ENCODE results near the gene TMPRSS11D.

TMPRSS11D gene

GRCh38 chr4:67883902-67884301, at the start of gene TMPRSS11D:
TMPRSS11D (minus strand) TSS chr4:67884002; CDS start chr4:67883933, 69 bp downstream.
- DNase-seq (ENCODE audit: low read depth): no peak

- no peak for DNase-seq (ENCODE audit: low read depth)
These were observed 49.2 kb upstream of the TMPRSS11D start for GRCh38 chr4:67933038-67933437.

- no peak for DNase-seq (ENCODE audit: low read depth)
These were observed 47.5 kb upstream of the TMPRSS11D start for GRCh38 chr4:67931256-67931655.

GRCh38 chr4:67929426-67929825, 45.6 kb upstream of the TMPRSS11D start:
- no peak for DNase-seq (ENCODE audit: low read depth)

- DNase-seq (ENCODE audit: low read depth): no peak
These were observed 44.7 kb upstream of the TMPRSS11D start for GRCh38 chr4:67928546-67928945.

- no peak for DNase-seq (ENCODE audit: low read depth)
These were observed 43.4 kb upstream of the TMPRSS11D start for GRCh38 chr4:67927251-67927650.

- DNase-seq (ENCODE audit: low read depth): no peak
These were observed 42.7 kb upstream of the TMPRSS11D start for GRCh38 chr4:67926485-67926884.

- no peak for DNase-seq (ENCODE audit: low read depth)
These were observed 38.9 kb upstream of the TMPRSS11D start for GRCh38 chr4:67922697-67923096.

GRCh38 chr4:67918428-67918827, 34.6 kb upstream of the TMPRSS11D start:
- DNase-seq (ENCODE audit: low read depth): no peak

GRCh38 chr4:67915400-67915966, 31.7 kb upstream of the TMPRSS11D start:
- no peak for DNase-seq (ENCODE audit: low read depth)

- no peak for DNase-seq (ENCODE audit: low read depth)
These were observed 28.3 kb upstream of the TMPRSS11D start for GRCh38 chr4:67912080-67912479.

GRCh38 chr4:67911638-67912037, 27.8 kb upstream of the TMPRSS11D start:
- no peak for DNase-seq (ENCODE audit: low read depth)

- no peak for DNase-seq (ENCODE audit: low read depth)
These were observed 27.3 kb upstream of the TMPRSS11D start for GRCh38 chr4:67911141-67911540.

- no peak for DNase-seq (ENCODE audit: low read depth)
These were observed 26.7 kb upstream of the TMPRSS11D start for GRCh38 chr4:67910585-67910905.

- no peak for DNase-seq (ENCODE audit: low read depth)
These were observed 26.2 kb upstream of the TMPRSS11D start for GRCh38 chr4:67909905-67910584.

GRCh38 chr4:67907650-67908049, 23.8 kb upstream of the TMPRSS11D start:
- DNase-seq (ENCODE audit: low read depth): no peak

GRCh38 chr4:67899096-67899495, 15.3 kb upstream of the TMPRSS11D start:
- DNase-seq (ENCODE audit: low read depth): no peak

GRCh38 chr4:67897686-67898085, 13.9 kb upstream of the TMPRSS11D start:
- no peak for DNase-seq (ENCODE audit: low read depth)

GRCh38 chr4:67896421-67897065, 12.7 kb upstream of the TMPRSS11D start:
- no peak for DNase-seq (ENCODE audit: low read depth)

- no peak for DNase-seq (ENCODE audit: low read depth)
These were observed 10.9 kb upstream of the TMPRSS11D start for GRCh38 chr4:67894659-67895058.

- no peak for DNase-seq (ENCODE audit: low read depth)
These were observed 9.1 kb upstream of the TMPRSS11D start for GRCh38 chr4:67892905-67893304.

- DNase-seq (ENCODE audit: low read depth): no peak
These were observed 8.5 kb upstream of the TMPRSS11D start for GRCh38 chr4:67892253-67892652.

GRCh38 chr4:67891645-67892044, 7.8 kb upstream of the TMPRSS11D start:
- no peak for DNase-seq (ENCODE audit: low read depth)

- no peak for DNase-seq (ENCODE audit: low read depth)
These were observed 2.5 kb upstream of the TMPRSS11D start for GRCh38 chr4:67886281-67886680.

Data from stimulated activated CD8-positive, alpha-beta memory T cell treated with anti-CD3 and anti-CD28 coated beads, Interleukin-7, amount 100 ng/mL, for 24 hours (primary cell).